ENCODE results near the gene KAZN. TPM values are rescaled to one million over a fixed set of nuclear protein-coding genes. Genes with fewer than 3 reads are reported as not detected.

KAZN gene
- total RNA-seq, 1 donor from 2014 or later: 0.60 TPM

DNA sequence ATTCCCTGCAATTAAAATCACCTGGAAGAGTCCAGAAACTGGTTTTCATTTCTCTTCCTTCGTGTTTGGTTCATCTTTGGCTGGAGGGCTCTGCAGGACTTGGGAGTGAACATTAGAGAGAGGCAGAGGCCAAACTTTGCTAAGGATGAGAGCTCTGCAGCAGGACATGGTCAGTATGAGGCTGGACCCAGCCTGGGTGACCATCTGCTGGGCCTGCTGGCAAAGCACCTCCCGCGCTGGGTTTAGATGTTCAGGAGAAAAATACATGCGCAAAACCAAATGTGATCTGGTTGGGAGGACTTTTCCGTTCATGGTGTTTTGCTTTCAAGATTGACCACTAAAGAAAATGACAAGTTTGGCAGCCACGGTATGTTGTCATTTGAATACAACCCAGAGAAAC, 15.9 kb downstream of the KAZN start:
- no peak for DNase-seq (ENCODE audit: low read depth in 2 of 2)

DNA sequence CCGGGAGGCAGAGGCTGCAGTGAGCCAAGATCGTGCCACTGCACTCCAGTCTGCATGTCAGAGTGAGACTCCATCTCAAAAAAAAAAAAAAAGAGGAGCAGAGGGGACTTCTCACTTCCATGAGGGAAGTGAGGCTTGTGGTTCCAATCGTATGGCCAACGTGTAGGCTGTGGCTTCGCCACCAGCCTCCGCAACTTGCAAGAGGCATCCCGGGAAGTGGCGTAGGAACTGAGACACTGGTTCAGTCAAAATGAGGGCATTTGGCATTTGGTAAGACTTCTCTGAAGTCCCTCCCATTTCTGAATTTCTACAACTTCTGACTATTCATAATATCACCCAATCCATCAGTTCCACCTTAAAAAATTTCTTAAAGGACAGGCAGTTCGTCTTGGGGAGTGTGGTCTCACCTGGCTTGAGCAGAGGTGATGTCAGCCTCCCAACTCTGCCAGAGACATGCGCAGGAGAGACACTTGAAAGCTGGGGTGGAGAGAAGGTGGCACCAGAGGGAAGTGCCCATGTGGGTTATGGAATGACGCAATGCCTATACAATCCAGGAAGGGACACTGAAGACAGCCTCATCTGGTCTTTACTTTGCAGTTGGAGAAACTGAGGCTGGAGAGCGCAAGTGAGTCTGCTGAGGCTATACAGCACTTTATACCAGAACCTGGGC, 17.2 kb downstream of the KAZN start:
- no peak for DNase-seq (ENCODE audit: low read depth in 2 of 2)

DNA sequence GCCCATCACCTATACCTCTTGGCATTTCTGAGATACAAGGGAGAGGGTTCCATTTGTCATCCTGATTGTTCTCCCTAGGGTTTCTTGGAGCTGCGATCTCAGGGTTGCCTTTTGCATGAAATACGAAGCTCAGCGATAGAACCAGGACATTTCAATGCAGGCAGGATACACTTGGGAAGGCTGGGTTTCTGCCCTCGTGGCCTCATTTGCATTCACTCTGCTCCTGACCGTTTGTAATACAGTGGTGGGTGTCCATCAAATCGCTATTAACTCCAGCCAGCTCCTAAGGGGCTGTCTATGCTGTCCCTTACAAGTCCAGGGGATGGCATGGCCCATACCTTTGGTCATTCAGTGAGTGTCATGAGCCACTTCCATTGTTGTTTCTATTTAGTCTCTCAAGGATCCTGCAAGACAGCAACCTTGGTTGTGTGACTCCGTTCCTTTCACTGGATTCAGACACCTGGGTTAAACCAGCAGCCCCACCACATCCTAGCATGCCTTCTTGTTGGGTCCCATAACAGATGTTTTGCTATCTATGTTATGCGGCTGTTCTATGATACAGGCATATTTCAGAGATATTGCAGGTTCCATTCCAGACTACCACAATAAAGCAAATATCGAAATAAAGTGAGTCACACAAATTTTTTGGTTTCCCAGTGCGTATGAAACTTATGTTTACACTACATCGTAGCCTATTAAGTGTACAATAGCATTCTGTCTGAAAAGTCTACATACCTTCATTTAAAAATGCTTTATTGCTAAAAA, 18.3 kb downstream of the KAZN start:
- no peak for DNase-seq (ENCODE audit: low read depth in 2 of 2)

GRCh38 chr1:14617791-14618190, 19.3 kb downstream of the KAZN start:
- DNase-seq (ENCODE audit: low read depth in 2 of 2): no peak

- no peak for DNase-seq (ENCODE audit: low read depth in 2 of 2)
Observed at GRCh38 chr1:14620941-14621340, 22.5 kb downstream of the KAZN start.

GRCh38 chr1:14623090-14623489, 24.6 kb downstream of the KAZN start:
- no peak for DNase-seq (ENCODE audit: low read depth in 2 of 2)

DNA sequence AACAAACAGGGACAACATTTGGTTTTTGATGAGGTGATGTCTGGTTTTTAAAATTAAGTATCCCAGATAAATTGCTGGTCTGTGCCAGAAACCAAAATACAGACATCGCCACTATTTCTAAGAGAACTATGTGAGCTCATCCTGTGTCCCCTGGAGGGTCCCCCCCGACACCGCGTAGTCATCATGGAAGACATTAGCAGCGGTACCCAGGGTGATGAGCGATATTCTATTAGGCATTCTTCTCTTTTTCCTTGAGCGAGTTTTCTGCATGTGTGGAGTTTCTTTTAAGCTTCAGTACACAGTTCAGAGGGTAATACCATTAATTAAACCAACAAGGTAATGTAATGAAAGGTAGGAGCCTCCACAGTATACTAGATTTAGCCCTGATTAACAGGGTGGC, 26.5 kb downstream of the KAZN start:
- no peak for DNase-seq (ENCODE audit: low read depth in 2 of 2)

GRCh38 chr1:14625572-14625971, 27.1 kb downstream of the KAZN start:
- DNase-seq (ENCODE audit: low read depth in 2 of 2): no peak

- no peak for DNase-seq (ENCODE audit: low read depth in 2 of 2)
Observed at GRCh38 chr1:14625996-14626395, 27.5 kb downstream of the KAZN start.

DNA sequence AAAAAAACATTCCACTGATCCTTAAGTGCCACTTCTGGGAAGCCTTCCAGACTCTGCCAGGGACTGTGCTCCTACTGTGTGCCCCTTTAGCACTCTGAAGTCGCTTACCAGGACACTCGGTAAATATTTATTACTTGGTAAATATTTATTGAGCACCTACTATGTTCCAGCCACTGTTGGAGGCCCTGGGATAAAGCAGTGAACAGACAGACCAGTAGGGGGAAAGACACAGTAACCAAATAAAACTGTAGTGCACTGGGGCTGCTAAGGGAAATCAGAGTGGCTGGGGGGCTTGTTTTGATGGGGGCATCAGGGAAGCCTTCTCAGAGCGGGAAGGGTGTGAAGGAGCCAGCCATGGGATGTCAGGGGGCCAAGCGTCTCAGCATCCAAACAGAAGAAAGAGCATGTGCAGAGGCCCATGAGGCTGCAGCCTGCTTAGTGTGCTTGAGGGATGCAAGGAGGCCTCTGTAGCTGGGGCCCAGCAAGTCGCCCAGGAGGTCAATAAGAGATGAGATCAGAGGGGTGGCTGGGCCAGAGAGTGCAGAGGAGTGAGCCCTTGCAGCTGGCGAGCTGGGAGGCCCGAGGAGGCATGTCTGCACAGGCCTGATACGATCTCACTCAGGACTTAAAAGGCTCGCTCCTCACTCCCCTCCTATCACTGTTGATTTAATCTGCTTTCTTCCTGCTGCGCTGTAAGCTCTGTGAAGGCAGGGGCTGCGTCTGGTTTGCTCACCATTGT, 28.6 kb downstream of the KAZN start:
- DNase-seq (ENCODE audit: low read depth in 2 of 2): no peak

DNA sequence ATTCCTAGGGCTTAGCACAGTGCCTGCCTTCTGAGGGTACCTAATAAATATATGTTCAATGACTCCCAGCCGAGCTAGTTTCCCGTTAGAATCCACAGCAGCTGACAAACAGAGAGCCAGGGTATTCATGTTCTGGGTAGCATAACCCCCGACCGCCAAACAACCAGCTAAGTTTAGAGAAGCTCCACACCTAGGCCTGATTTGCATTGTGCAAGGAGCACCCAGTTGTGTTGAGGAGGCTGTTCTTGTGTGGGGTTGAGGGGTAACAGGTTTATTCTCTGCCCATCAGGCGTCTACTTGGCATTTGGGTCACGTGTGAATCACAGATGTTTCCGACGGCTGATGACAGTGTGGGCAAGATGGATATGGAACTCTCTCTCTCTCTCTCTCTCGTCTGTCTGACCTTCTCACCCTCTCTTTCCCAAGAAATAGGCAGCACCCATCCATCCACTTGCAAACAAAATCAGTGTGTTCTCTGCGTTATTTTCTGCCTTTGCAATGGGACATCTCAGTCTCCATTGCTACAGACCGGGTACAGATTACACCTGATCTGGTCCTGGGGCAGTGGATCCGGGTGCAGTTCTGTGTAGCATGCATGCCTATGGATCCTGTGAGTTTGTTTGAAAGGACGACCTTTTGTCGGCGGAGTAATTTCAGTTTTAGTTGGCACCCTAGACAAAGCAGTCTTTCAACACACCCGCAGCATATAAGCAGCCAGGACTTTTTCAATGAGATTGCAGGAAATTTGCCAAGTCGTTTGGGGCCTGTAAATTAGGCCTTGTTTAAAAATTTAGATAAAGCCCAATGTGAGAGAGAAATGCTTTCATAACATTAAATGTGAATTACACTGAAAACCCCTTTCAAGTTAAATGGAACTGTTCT, 29.4 kb downstream of the KAZN start:
- DNase-seq (ENCODE audit: low read depth in 2 of 2): no peak

DNA sequence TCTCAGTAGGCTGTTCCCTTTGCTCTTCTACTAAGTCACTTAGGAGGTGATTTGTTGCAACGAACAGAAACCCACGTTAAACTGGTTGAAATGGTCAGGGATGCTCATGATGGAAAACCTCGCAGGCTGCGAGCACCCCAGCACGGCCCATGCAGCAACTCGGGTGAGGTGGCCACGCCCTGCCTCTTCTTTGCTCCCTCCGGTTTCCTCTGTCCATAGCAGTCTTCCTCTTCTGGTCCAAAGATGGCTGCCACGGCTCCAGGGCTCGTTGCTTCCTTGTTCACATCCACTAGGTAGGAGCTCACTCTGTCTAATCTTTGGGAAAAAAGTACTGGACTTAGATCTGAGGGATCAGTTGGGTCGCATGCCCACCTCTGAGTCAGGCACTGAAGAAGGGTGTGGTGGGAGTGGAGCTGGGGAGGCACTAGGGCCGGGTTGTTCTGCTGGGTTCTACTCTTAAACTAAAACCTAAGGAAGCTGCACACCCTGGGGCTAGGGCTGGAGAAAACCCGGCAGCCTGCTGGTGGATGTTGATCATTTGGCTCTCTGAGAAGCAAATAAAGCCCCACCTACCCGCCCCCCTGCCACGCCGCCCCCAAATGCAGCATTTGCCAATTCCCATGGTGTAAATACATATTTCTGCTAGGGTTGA, 31.0 kb downstream of the KAZN start:
- DNase-seq (ENCODE audit: low read depth in 2 of 2): no peak

DNA sequence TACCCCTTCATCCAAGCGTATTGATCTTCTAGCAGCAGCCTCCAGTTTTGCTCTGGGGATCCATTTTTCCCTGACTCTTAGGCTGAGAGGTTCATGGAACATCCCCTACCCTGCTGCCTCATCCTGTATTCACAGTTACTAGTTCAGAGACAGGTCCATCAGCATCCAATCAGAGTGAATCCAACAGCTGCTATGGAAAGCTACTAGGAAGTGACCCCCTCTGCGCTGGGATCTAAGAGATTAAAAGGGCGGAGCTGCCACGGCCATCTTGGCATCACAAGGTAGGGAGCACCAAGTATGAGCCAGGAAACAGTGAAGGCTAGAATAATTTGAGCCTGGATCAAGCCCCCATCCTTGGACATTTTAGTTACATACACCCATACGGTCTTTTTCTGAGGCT, 32.5 kb downstream of the KAZN start:
- no peak for DNase-seq (ENCODE audit: low read depth in 2 of 2)

DNA sequence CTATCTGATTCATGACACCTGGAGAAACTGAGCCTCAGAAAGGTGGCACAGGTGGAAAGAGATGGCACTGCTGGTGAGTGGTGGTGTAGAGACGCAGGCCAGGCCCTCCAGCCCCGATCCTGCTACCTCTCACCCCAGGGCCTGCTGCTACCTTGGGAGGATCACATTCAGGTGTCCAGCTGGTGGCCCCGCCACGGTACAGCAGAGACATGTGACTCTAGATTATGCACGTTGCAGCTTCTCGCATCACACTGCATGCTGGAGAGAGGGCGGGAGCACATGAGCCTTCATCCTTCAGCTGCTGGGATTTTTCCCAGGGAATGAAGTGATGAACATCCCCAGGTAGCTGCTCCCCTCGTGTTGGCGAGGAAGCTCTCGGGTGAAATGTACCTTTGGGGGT, 32.9 kb downstream of the KAZN start:
- DNase-seq (ENCODE audit: low read depth in 2 of 2): no peak

DNA sequence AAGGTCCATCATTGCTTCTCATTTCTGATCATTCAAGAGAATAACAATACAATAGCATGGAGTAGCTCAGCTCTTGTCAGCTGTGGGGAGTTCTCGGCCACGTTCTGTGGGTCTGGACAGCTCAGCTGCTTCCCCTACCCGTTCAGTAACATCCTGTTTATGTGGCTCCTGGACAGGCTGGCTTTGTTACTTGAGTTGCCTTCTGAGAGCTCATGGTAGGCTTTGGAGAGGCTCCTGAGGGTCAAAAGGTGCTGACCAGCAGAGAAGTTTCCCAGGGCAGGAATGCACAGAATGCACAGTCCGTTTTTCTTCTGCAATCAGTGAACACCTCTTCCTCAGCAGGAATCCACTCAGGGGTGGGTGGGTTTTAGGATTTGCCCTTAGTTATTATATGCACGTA, 36.0 kb downstream of the KAZN start:
- DNase-seq (ENCODE audit: low read depth in 2 of 2): no peak

DNA sequence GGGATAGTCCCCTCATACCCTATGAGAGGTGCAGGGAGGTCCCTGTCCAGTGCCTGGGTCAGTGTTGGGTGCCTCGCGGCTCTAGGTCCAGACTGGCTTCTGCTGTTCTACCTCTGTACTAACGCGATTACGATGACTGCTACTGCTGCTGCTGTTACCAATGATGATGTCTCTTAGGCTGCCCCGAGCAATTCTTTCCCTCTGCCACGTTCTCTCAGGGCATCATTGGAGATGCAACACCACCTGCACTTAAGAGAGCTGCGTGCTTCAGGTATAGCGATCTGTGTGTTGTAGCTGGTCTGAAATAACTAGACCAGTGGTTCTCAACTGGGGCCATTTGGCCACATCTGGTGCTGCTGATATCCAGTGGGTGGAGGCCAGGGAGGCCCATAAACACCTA, 36.9 kb downstream of the KAZN start:
- DNase-seq (ENCODE audit: low read depth in 2 of 2): no peak

- no peak for DNase-seq (ENCODE audit: low read depth in 2 of 2)
Observed at GRCh38 chr1:14636897-14637632, 38.6 kb downstream of the KAZN start.

DNA sequence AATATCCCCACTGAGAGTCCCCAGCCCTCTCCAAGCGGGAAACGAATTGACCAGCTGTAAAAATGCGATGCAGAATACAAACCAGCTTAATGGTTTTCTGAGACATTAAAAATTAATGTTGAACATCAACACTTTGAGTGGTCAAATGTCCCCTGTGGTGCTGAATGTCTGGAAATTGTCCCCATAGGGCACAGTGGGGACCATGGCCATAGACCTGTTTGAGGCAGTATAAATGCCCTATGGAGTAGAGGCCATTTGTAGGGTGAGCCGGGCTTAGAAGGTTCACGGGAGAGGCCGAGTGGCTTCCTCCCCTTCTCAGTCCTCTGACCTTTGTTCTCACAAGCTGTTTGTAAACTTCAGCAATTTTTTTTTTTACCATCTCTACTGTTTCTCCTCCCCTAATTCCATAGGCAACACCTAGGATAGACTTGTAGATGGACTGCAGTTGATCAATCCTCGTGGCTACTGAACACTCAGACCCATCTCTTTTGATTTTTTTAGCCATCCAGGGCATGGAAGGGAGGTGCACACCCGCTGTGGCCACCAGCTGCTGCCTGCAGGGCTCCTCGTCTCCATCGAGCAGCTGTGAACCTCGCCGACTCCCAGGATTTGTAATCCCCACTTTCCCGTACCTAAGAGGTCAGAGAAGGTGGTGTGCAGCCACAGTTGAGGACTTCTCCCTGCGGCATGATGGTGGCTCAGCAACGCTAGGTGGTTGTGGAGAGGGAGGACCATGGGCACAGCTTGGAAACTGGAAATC, 41.0 kb downstream of the KAZN start:
- DNase-seq (ENCODE audit: low read depth in 2 of 2): no peak

GRCh38 chr1:14642712-14643111, 44.2 kb downstream of the KAZN start:
- DNase-seq (ENCODE audit: low read depth in 2 of 2): no peak

- no peak for DNase-seq (ENCODE audit: low read depth in 2 of 2)
Observed at GRCh38 chr1:14646973-14647372, 48.5 kb downstream of the KAZN start.
